Gastroesophageal sphincter (tissue), 4 donors: ENCODE data around the gene C1orf185. TPM values are rescaled to one million over a fixed set of nuclear protein-coding genes. Genes with fewer than 3 reads are reported as not detected.
"Not testable (repeated sequence)": the region's sequence is repeated elsewhere in the genome, so short reads cannot be mapped to it uniquely, and the experiment has no call there.

Source experiments
- ATAC-seq: fragments of 150-250 bp; one replicate; pipeline ENCODE4 v1.9.1; 2016; ENCODE audit warnings: mild to moderate bottlenecking, moderate library complexity
- H3K27ac ChIP-seq, 4 donors: fragments of 200-600 bp; sonication (generic) in 3 of 4; 1 replicate in 3 of 4; 2 replicates in 1 of 4; pipeline ENCODE4 v1.5.1; 2016 to 2019
- H3K27me3 ChIP-seq: fragments of 200-600 bp; sonication (generic); one replicate; pipeline ENCODE4 v1.5.1; 2019
- H3K36me3 ChIP-seq, 2 donors: fragments of 200-600 bp; sonication (generic); one replicate each; pipeline ENCODE4 v1.5.1; 2019; ENCODE audit warnings: control low read depth in 1 of 2
- H3K4me1 ChIP-seq, 3 donors: fragments of 200-600 bp; sonication (generic); 1 replicate in 2 of 3; 2 replicates in 1 of 3; pipeline ENCODE4 v1.5.1; 2016 to 2019; ENCODE audit warnings: control low read depth in 2 of 3
- H3K4me3 ChIP-seq, 2 donors: fragments of 200-600 bp; sonication (generic); one replicate each; pipeline ENCODE4 v1.5.1; 2019; ENCODE audit warnings: mild to moderate bottlenecking in 1 of 2, moderate library complexity in 1 of 2
- H3K9me3 ChIP-seq, 3 donors: fragments of 200-600 bp; sonication (generic); one replicate each; pipeline ENCODE4 v1.5.1; 2017 to 2019; ENCODE audit warnings: control low read depth in 2 of 3
- CTCF ChIP-seq, 4 experiments: fragments of 200-600 bp in 2 of 4; fragments of 450-650 bp in 2 of 4; sonication (generic) in 1 of 4; IDR thresholded peaks; one replicate each; pipeline ENCODE4 v1.5.1; 2017 to 2019; ENCODE audit warnings: antibody characterized with exemption in 4 of 4, mild to moderate bottlenecking in 2 of 4, moderate library complexity in 2 of 4
- EP300 ChIP-seq: sonication (generic); formaldehyde crosslinking; IDR thresholded peaks from one replicate; pipeline ENCODE4 v1.6.1; 2017; ENCODE audit warnings: antibody characterized with exemption, mild to moderate bottlenecking
- POLR2A ChIP-seq, 2 donors: fragments of 450-650 bp; IDR thresholded peaks; one replicate each; pipeline ENCODE4 v1.6.1; 2017; ENCODE audit warnings: antibody characterized with exemption in 2 of 2, mild to moderate bottlenecking in 2 of 2, moderate library complexity in 1 of 2
- POLR2AphosphoS5 ChIP-seq: sonication (generic); formaldehyde crosslinking; IDR thresholded peaks from one replicate; pipeline ENCODE4 v1.6.1; 2017; ENCODE audit warnings: antibody characterized with exemption
- WGBS, 2 donors: methylation state at CpG; one replicate each; pipeline ENCODE4 v1.1.5; 2018; ENCODE audit warnings: low coverage in 1 of 2; 5-methylcytosine and 5-hydroxymethylcytosine counted together
- total RNA-seq, 4 donors: library from RNA; depleted of rRNA; stranded (reverse); fragments of >200 nt; gene quantifications; one replicate each; pipeline ENCODE4 v1.1.0, GENCODE V29; 2016

The C1orf185 gene
- total RNA-seq, 4 donors from 2014 or later: not detected

GRCh38 chr1:51157395-51157794 is 55.4 kb downstream of the C1orf185 start:
- TF ChIP-seq POLR2A (IDR thresholded peaks at IDR 0.05) (no peak), POLR2AphosphoS5 (no peak), CTCF (IDR thresholded peaks at IDR 0.05) (no peak), EP300 (no peak)
- H3K36me3 ChIP-seq: no peaks in the 10 kb centered on the region
- no peak for ATAC-seq
- H3K4me1 ChIP-seq: no peaks in the 10 kb centered on the region
- no peaks in the 10 kb centered on the region for H3K27me3 ChIP-seq
- H3K9me3 ChIP-seq: peaks cover 0 to 24% (median 0%) of the 10 kb centered on the region in 3 donors
- H3K27ac ChIP-seq: no peak overlapping the region
- WGBS, 2 donors: 61 to 80% methylated on average over 1 to 4 of the region's 4 CpGs
- no peak overlapping the region for H3K4me3 ChIP-seq

- WGBS, 2 donors: 91 to 100% methylated on average over 2 to 4 of the region's 4 CpGs
- no peaks in the 10 kb centered on the region for H3K4me1 ChIP-seq
- no peak for ATAC-seq
Measured at GRCh38 chr1:51158263-51158662, 56.2 kb downstream of the C1orf185 start.

GRCh38 chr1:51162560-51162959 is 60.5 kb downstream of the C1orf185 start:
- H3K9me3 ChIP-seq, H3K4me1 ChIP-seq, ATAC-seq, H3K4me3 ChIP-seq, H3K36me3 ChIP-seq, H3K27ac ChIP-seq, H3K27me3 ChIP-seq: not testable (repeated sequence)
- WGBS, 2 donors: 61 to 76% methylated on average over 2 to 5 of the region's 5 CpGs

More at GRCh38 chr1:51158263-51158662, 56.2 kb downstream of the C1orf185 start:
- TF ChIP-seq EP300 (no peak), POLR2AphosphoS5 (no peak)
- H3K9me3 ChIP-seq: peaks cover 0 to 24% (median 0%) of the 10 kb centered on the region in 3 donors
- H3K27me3 ChIP-seq: no peaks in the 10 kb centered on the region
- H3K27ac ChIP-seq: no peak overlapping the region
- no peaks in the 10 kb centered on the region for H3K36me3 ChIP-seq
- H3K4me3 ChIP-seq: no peak overlapping the region

GRCh38 chr1:51165540-51165939 is 63.5 kb downstream of the C1orf185 start:
- H3K36me3 ChIP-seq: no peaks in the 10 kb centered on the region
- TF ChIP-seq CTCF (IDR thresholded peaks at IDR 0.05) (no peak), POLR2A (IDR thresholded peaks at IDR 0.05) (no peak), POLR2AphosphoS5 (no peak), EP300 (no peak)
- no peak overlapping the region for H3K27ac ChIP-seq
- no peaks in the 10 kb centered on the region for H3K27me3 ChIP-seq
- no peaks in the 10 kb centered on the region for H3K9me3 ChIP-seq
- peaks cover 0 to 7% (median 0%) of the 10 kb centered on the region in 3 donors for H3K4me1 ChIP-seq
- H3K4me3 ChIP-seq: no peak overlapping the region
- no peak for ATAC-seq

- ATAC-seq: no peak
- H3K27me3 ChIP-seq: no peaks in the 10 kb centered on the region
- no peaks in the 10 kb centered on the region for H3K36me3 ChIP-seq
- H3K4me1 ChIP-seq: peaks cover 0 to 7% (median 0%) of the 10 kb centered on the region in 3 donors
- no peak for TF ChIP-seq POLR2AphosphoS5
- WGBS, 2 donors: 7 to 13% methylated on average over 1 of the region's 1 CpG
- H3K9me3 ChIP-seq: no peaks in the 10 kb centered on the region
- H3K27ac ChIP-seq: no peak overlapping the region
- no peak overlapping the region for H3K4me3 ChIP-seq
Measured at GRCh38 chr1:51168266-51168845, 66.3 kb downstream of the C1orf185 start.

- TF ChIP-seq EP300 (no peak), POLR2A (IDR thresholded peaks at IDR 0.05) (no peak), POLR2AphosphoS5 (no peak), CTCF (IDR thresholded peaks at IDR 0.05) (no peak)
- no peak overlapping the region for H3K4me3 ChIP-seq
- WGBS, 2 donors: 60 to 72% methylated on average over 3 to 4 of the region's 4 CpGs
- no peaks in the 10 kb centered on the region for H3K9me3 ChIP-seq
- ATAC-seq: no peak
- no peaks in the 10 kb centered on the region for H3K36me3 ChIP-seq
- peaks cover 0 to 7% (median 0%) of the 10 kb centered on the region in 3 donors for H3K4me1 ChIP-seq
- no peak overlapping the region for H3K27ac ChIP-seq
- H3K27me3 ChIP-seq: no peaks in the 10 kb centered on the region
Measured at GRCh38 chr1:51168936-51169335, 66.9 kb downstream of the C1orf185 start.
